ENCODE results near the gene LRRC39. TPM values are rescaled to one million over a fixed set of nuclear protein-coding genes. Genes with fewer than 3 reads are reported as not detected.

The LRRC39 gene
- polyA plus RNA-seq, 4 donors: 1.4 to 4.1 (median 2.5) TPM

Other genes with a start within 250 kb of the LRRC39 start
- 10 to 100 TPM; 25.2 to 42.1 (median 28.8) TPM for gene SLC35A3, start 208.3 kb downstream of the LRRC39 start, polyA plus RNA-seq (ENCODE audit: insufficient read length in 4 of 4)
- 10 to 100 TPM in 1 of 4 donors, 1 to 10 TPM in 3; 8.1 to 10.5 (median 8.2) TPM for gene SASS6, start 45.3 kb downstream of the LRRC39 start, polyA plus RNA-seq (ENCODE audit: insufficient read length in 4 of 4)
- gene TRMT13, start 45.1 kb downstream of the LRRC39 start, polyA plus RNA-seq (ENCODE audit: insufficient read length in 4 of 4): 10 to 100 TPM; 26.1 to 45.9 (median 31.7) TPM
- gene DBT, start 71.6 kb upstream of the LRRC39 start, polyA plus RNA-seq (ENCODE audit: insufficient read length in 4 of 4): 10 to 100 TPM; 19.7 to 27.6 (median 24.3) TPM
- gene RTCA, start 88.0 kb upstream of the LRRC39 start, polyA plus RNA-seq (ENCODE audit: insufficient read length in 4 of 4): 10 to 100 TPM; 30.5 to 39.9 (median 31.9) TPM
- gene CDC14A, start 174.2 kb upstream of the LRRC39 start, polyA plus RNA-seq (ENCODE audit: insufficient read length in 4 of 4): 10 to 100 TPM; 25.7 to 34.2 (median 28.9) TPM